ENCODE data around the gene TIAM1.

DNA sequence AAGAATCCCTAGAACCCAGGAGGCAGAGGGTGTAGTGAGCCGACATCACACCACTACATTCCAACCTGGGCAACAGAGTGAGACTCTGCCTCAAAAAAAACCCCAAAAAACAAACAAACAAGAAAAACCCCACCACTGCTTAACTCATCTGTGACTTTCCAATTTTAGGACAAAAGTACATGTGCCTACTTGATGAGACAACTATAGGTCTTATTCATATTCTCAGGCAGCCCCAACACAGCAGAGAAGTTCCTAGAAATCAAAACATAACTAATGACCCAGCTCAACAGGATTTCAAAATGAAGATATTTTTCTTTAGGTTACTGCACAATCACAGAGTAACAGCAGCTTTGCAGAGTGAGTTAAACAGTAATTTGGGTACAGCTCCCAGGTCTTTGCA is 26.4 kb downstream of the TIAM1 start:
- TF ChIP-seq POLR2A (IDR thresholded peaks at IDR 0.05), result no peak
- TF ChIP-seq, protein P1, sequence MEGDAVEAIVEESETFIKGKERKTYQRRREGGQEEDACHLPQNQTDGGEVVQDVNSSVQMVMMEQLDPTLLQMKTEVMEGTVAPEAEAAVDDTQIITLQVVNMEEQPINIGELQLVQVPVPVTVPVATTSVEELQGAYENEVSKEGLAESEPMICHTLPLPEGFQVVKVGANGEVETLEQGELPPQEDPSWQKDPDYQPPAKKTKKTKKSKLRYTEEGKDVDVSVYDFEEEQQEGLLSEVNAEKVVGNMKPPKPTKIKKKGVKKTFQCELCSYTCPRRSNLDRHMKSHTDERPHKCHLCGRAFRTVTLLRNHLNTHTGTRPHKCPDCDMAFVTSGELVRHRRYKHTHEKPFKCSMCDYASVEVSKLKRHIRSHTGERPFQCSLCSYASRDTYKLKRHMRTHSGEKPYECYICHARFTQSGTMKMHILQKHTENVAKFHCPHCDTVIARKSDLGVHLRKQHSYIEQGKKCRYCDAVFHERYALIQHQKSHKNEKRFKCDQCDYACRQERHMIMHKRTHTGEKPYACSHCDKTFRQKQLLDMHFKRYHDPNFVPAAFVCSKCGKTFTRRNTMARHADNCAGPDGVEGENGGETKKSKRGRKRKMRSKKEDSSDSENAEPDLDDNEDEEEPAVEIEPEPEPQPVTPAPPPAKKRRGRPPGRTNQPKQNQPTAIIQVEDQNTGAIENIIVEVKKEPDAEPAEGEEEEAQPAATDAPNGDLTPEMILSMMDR (IDR thresholded peaks at IDR 0.05), result no peak

Measured in right lobe of liver (tissue), 4 donors.